Prostate gland (tissue), 2 donors: Measurements from ENCODE around the gene PNPLA5.

ENCODE experiments used
- CTCF ChIP-seq, 4 experiments: fragments of 200-600 bp in 2 of 4; fragments of 450-650 bp in 2 of 4; sonication (generic) in 2 of 4; IDR thresholded peaks; 1 replicate in 3 of 4; 2 replicates in 1 of 4; pipeline ENCODE4 v1.5.1; 2016 to 2019; ENCODE audit warnings: antibody characterized with exemption in 4 of 4, mild to moderate bottlenecking in 2 of 4, moderate library complexity in 2 of 4
- POLR2A ChIP-seq: fragments of 450-650 bp; IDR thresholded peaks from one replicate; pipeline ENCODE4 v1.6.1; 2016; ENCODE audit warnings: antibody characterized with exemption, mild to moderate bottlenecking

GRCh38 chr22:43911351-43911750, 19.5 kb upstream of the PNPLA5 start:
- TF ChIP-seq POLR2A (no peak), CTCF (IDR thresholded peaks at IDR 0.05) (no peak)
